ENCODE data around the gene RAI14.
A peak's percentile ranks its signal among the peaks of the same experiment; 100 is the strongest.
"Not testable (repeated sequence)": the region's sequence is repeated elsewhere in the genome, so short reads cannot be mapped to it uniquely, and the experiment has no call there.

The RAI14 gene

DNA sequence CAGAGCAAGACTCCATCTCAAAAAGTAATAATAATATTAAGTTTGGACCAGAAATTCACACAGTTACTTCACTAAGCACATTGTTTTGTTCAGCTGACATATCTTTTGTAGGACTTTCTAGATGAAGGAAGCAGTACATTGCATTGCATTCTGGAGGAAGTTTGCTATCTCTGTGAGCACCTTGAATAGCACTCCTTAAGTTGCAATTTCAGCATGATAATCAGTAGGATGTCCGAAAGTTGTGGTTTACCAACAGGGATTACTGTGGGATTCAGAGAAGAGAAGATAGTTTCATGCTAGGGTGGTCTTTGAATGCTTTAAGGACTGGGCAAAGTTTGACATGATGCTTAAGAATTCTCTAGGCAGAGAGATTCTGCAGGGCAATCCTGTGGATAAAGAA, 164.5 kb downstream of the RAI14 start:
- DNase-seq (ENCODE audit: low spot score), result no peak

DNA sequence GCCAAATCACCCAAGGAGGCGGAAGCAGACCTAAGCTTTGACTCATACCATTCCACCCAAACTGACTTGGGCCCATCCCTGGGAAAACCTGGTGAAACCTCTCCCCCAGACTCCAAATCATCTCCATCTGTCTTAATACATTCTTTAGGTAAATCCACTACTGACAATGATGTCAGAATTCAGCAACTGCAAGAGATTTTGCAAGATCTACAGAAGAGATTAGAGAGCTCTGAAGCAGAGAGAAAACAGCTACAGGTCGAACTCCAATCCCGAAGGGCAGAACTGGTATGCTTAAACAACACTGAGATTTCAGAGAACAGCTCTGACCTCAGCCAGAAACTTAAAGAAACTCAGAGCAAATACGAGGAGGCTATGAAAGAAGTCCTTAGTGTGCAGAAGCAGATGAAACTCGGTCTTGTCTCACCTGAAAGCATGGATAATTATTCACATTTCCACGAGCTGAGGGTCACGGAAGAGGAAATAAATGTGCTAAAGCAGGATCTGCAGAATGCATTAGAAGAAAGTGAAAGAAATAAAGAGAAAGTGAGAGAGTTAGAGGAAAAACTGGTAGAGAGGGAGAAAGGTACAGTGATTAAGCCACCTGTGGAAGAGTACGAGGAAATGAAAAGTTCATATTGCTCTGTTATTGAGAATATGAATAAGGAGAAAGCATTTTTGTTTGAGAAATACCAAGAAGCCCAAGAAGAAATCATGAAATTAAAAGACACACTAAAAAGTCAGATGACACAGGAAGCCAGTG, 167.0 kb downstream of the RAI14 start:
- no peak for DNase-seq (ENCODE audit: low spot score)

DNA sequence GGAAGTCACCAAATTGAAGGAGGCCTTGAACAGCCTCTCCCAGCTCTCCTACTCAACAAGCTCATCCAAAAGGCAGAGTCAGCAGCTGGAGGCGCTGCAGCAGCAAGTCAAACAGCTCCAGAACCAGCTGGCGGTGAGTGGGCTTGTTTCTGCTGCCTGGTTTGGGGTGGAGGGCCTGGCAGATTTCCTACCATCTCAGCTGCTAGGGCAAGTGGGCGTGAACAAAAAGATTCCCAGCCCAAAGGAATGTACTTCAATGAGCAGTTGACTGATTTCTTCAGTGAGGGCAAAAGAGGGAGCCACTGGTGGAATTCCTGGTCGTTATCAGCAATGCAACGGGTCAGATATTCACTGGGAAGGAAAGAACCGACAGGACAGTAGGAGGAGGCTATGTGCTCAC, 170.2 kb downstream of the RAI14 start:
- no peak for DNase-seq (ENCODE audit: low spot score)

DNA sequence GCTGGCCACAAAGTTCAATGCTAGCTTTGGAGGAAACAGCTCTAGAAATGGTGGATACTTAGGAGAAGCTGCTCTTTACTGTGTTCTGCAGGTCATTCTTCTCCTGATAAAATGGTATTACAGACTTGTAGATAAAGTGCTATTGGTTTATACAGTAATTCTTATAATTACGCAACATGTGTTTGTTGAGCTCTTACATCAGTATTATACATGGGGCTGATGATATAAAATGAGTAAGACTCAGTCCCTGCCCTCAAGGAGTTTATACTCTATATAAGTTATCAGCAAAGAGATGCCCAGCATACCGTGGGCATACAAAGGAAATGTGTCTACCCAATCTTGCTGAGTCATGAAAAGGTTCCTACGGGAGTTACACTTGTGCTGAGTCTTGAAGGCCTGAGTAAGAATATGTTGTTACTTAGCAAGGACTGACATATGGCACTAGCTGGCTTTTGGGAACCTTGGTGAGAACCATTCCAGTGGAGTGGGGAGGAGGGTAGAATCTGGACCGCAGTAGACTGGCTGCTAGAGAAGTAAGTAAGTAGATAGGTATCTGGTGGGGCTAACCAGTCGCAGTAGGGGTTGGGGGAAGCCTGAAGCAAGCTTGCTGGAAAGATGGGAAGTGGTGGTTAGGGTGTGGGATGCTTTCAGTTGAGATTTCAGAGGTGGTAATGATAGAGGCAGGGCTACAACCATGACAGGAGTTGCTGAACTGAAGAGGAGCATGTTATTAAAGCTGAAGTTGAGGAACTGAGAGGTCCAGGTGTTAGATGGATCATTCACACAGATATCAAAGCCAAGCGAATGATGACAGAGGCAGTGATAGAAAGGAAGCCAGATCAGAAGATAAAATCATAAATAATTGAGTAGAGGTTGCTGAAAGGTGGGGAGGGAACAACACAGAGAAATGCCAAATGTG, 171.7 kb downstream of the RAI14 start:
- no peak for DNase-seq (ENCODE audit: low spot score)

DNA sequence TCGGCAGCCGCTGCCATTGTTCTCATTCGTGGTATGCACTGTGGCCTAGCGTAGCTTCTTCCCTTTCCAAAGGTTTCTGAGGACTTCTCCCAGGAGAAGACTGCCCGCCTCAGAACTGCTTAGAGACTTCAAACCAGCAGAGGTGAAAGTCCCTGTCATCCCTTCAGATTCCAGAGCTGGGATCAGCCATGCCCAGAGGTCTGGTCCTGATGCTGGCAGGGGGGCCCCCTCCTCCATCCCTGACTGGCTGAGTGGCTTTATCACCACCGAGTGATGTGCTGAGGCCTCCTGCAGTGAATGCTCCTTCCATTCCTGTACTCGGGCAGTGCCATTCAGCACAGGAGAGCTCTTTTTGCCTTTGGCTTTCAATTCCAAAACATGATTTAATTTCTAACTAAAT, 174.7 kb downstream of the RAI14 start:
- not testable (repeated sequence) for DNase-seq (ENCODE audit: low spot score)

DNA sequence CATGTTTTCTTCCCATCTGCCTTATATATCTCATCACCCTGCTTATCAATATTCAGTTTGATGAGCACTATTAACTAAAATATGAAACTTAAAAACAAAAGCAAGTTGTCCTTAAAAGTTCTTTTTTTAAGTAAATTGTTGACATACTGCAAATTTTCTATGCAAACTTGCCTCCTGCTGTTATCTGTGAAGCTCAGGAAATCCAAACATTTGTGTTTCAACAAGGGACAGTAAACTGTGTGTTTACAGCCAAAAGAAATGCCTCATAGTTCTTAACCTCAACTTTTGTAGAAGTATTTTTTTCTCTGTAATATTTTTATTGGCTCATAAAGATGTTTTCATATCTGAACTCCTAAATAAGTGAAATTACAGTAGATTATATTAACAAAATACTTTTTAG, 175.2 kb downstream of the RAI14 start:
- no peak for DNase-seq (ENCODE audit: low spot score)

DNA sequence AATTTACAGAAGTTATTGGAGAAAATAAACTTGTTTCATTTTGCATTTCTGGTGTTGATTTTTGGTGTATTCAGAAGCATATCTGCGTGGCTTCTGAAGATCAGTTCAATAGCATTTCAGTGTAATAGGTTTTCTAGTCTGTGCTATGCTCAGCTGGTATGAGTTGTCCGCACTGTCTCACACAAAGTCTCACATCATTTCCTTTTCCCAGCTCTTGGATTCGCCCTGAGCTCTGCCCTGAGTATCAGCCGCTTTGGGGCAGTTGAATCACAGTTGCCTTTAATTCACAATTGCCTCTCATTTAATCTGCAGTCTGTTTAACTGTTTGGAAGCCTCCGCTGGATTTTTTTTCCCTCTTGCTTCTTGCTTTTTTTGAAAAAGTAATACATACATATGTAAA, 176.4 kb downstream of the RAI14 start:
- no peak for DNase-seq (ENCODE audit: low spot score)

DNA sequence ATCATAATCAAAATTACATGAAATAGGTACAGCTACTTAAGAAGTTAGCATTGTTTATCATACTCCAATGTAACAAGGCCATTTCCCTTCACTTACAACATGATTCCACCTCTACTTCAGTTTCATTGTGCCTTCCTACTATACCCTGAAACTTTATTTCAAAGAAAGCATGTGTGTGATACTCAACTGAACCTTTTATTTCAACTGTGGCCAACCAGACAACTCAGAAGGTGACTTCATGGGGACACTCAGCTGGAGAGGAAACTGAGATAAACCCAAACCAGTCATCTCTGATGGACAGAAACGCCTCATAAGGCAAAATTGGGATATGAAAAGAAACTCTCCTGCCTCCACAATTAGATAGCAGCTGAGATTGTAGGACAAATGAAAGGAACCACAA, 177.0 kb downstream of the RAI14 start:
- DNase-seq (ENCODE audit: low spot score), result no peak

DNA sequence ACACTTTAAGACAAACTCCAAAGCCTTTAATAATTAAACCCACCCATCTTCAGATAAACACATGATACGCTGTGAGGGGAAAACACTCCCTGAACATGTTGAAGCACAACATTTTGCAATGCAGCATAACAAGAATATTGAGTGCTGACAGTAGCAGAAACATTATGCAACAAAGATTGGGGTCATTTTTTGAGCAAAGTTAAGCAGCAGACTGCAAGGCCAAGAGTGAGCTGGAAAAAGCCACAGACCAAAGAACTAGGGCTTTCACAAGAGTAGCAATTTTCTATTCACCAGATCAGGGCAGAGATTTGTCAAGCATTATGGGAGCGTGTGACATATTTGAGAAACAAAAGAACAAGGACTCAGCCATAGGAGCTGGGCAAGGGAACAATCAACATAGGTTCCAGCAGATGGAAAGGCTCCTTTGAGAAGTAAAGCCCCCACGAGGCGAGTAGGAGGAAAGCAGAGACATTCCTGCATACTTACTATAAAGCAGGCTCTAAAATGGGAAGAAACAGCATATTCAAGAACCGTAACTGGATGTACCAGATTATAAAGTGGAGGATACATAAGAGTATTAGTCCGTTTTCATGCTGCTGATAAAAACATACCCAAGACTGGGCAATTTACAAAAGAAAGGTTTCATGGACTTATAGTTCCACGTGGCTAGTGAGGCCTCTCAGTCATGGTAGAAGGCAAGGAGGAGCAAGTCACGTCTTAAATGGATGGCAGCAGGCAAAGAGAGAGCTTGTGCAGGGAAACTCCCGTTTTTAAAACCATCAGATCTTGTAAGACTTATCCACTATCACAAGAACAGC, 178.1 kb downstream of the RAI14 start:
- DNase-seq (ENCODE audit: low spot score), result no peak

DNA sequence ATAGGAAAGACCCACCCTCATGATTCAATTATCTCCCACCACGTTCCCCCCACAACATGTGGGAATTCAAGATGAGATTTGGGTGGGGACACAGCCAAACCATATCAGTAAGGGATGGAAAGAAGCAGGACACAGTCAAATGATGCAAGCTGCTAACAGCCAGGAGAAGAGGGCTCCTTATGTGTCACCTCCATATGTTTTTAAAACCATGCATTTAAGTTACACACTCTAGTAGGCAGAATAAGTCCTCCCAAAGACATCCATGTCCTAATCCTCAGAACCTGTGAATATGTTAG, 178.6 kb downstream of the RAI14 start:
- no peak for DNase-seq (ENCODE audit: low spot score)

DNA sequence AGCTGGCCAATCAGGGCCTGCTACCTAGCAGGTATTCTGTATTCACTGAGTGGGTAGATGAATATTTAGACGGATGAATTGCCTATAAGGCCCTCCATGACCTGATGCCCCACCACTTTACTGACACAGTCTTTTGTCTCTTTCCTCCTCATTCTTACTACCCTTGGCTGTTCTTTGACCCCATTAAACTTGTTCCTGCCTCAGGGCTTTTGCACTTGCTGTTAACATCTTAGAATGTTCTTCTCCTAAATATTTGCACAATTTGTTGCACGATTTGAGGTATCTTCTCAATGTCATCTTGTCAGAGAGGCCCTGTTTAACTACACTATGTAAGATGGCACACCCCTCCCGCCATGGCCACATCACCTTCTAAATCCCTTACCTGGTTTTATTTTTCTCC, 179.5 kb downstream of the RAI14 start:
- no peak for DNase-seq (ENCODE audit: low spot score)

DNA sequence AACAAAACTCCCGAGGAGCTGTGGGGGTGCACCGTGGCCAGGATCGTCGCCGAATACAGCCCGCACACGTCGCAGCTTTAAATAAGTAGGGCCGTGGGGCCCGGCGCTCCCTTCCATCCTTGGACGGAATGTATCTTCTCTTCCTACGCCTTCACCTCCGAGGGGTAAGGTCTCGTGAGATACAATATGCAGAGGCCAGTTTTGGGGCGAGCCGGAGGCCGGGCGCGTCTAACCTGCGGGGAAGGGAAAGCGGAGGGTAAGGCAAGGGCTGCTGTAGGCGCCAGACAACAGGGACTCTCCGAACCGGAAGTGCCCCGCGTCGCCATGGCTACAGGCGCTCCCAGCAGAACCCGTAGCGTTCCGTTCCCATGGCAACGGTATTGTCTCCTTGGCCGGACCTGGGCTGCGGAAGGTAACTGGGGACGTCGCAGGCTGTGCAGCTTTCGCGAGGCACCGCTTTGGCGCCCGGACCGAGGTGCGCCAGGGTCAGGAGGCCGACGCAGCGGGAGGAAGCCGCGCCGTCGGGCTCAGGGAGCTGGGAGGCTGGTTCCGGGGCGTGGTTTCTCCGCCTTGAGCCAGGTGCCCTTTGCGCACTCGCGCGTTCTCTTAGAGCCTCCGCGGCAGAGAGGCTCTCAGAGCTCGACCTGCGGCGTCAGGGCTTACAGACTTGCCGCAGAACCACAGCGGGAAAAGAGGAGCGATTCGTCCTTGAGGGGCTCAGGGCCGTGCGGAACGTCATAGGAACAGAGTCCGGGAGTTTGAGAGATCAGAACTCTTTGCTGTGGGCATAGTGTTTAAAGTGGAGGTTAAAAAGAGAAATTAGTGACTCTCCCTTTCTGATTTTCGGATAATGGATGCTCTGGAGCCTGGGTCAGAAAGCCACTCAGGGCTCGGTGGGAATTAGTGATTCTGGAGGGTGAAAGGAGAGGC, 182.9 kb downstream of the RAI14 start, which contains the start of gene TTC23L:
Gene TTC23L (plus strand): TSS at position 380 of the 930 bp plus-strand sequence. CDS start 1,508 bp downstream, outside the sequence.
- DNase-seq (ENCODE audit: low spot score), result peak; percentile 81

DNA sequence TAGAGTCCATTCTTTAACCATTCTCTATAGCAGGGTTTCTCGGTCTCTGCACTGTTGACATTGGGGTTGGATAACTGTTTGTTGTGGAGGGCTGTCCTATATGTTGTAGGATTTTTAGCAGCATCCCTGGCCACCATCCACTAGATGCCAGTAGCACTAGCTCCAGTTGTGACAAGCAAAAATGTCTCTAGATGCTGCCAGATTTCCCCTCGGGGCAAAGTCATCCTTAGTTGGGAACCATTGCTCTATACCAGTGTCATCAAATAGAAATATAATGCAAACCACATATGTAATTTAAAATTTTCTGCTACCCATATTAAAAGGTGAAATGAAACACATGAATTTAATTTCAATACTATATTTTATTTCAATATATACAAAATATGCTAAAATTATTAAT, 185.7 kb downstream of the RAI14 start:
- DNase-seq (ENCODE audit: low spot score), result no peak

DNA sequence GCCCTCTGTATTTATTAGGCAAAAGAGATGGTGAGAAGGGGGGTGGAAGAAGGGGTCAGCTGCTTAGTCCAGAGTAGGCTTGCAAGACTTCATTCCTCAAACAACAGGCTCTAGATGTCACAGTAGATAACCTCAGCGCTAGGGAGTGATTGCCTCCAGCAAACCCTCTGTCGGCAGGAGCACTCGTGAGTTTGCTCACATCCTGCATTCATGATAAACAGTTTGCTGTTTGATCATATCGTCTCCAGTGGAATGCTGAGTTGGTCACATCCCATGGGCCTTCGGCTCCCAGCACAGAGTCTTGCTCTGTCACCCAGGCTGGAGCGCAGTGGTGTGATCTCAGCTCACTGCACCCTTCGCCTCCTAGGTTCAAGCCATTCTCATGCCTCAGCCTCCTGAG, 186.4 kb downstream of the RAI14 start:
- DNase-seq (ENCODE audit: low spot score), result no peak

DNA sequence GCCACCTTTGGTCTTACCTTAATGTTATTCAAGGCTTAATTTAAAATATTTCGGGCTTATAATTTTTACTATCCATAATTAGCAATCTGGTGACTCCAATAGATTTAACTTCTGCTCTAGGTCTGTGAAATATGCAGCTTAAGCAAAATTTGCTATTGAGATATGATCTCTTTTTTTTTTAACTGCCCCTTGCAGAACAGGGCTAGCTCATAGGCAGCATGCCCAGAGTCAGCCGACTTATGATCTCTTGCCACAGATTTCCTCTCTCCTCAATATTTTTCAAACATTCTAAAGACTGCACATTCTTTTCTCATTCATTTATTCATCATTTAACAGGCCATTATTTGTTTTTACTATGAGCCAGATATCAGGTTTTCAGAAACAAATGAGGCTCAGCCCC, 187.4 kb downstream of the RAI14 start:
- no peak for DNase-seq (ENCODE audit: low spot score)

DNA sequence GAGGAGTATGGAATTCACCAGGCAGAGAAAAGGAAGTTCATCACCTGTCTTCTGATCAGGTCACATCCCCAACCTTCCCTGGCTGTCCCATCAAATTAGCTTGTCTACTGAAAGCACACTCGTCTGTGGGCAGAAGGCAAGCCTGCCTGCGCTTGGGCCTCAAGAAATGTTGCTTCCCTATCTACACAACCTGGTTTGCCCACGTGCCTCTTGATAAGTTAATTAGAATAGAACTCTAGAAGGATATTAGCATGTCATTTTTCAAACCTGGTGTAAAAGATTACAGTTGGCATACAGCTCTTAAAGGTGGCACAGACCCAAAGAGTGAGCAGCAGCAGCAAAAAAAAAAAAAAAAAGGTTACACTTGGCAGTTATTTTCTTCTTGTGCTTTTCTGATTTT, 188.0 kb downstream of the RAI14 start:
- no peak for DNase-seq (ENCODE audit: low spot score)

DNA sequence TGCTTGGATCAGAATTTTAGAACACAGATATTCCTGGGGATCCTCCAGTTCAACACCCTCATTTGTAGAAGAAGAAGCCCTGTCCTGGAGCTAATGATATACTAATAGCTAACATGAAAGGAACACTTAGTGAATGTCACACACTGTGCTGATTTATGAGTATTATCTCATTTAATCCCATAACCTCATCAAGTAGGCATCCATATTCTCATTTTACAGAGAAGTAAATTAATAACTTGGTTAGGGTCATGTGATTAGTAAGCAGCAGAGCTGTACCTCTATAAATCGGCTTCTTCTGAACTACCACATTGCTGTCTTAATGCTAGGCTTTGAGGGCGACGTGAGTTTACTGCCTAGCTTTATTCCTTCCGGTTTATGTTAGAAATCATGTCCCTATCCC, 188.9 kb downstream of the RAI14 start:
- DNase-seq (ENCODE audit: low spot score), result no peak

DNA sequence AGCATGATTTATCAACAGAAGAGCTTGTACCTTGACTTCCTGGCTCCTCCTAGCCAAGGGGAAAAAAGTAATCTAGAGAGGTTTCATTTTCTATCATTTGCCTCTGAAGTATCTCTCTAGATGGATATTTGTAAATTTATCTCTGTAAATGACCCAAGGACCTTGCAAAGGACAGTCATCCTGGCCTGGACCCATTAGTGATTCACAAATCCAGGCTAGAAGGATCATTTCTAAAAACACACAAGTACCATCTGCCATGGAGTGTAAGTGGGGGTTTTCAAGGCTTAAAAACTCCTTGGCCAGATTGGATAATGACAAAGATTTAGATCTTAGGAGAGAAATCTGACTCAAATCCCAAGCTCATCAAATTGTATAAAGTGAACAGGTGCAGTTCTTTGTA, 190.9 kb downstream of the RAI14 start:
- no peak for DNase-seq (ENCODE audit: low spot score)

DNA sequence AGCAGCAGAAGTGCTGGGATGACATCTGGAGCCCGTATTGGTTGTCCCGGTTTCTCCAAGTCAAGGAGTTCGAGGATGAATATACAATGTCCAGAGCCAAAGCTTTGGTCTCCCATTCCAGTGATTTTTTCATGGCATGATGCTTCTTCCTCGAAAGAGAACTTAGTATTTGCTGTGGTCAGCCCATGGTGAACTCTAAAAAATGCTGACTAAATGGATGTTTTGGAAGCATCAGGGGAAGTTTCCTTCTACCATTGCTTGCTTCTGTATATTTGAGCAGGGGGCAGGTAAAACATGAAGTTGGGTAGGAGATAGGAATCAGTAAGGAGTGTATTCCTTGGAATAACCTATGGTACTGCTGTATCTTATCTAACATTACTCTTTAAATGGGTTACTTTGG, 191.4 kb downstream of the RAI14 start:
- no peak for DNase-seq (ENCODE audit: low spot score)

DNA sequence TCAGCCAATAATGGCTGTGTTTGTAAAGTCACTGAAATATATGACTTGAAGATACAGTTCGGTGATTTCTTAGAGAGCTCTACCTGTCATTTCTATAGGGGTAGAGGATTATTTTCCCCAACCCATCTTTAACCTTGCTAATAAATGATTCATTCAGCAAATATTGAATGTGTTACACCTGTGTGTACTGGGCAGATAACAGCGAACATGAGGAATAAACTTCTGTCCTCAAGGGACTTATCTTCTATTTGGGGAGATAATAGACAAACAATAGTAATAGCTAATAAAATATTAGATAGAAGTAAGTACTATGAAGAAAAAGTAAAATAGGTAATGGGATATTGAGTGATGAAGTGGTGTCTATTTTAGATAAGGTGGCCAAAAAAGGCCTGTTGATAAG, 192.1 kb downstream of the RAI14 start:
- no peak for DNase-seq (ENCODE audit: low spot score)

DNA sequence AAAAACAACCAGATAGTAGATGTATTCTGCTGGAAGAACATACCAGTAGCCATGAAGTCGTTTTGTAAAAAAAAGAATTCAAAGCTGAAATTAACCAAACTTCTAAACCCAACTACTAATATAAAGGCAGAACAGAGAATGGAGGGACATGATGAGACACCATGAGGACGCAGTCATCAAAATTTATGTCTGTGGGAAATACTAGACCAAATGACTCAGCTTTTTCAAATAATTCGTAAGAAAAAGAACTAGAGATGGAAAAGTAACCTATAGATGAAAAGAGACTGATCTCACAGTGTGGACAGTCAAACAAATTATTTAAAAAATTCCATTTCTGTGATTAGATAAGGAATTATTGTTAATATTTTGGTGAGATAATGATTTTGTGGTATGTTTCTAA, 193.1 kb downstream of the RAI14 start:
- no peak for DNase-seq (ENCODE audit: low spot score)

Measured in hepatic stellate cell (primary cell).